Fibroblast of pulmonary artery (primary cell): ENCODE data around the gene ZNF467.

Experiments used
- DNase-seq: peaks from one replicate; pipeline ENCODE4 v3.0.0-alpha.2; 2010; ENCODE audit warnings: low read depth
- H3K4me3 ChIP-seq: replicated peaks from 2 replicates; pipeline ENCODE4 v1.5.1; 2011; ENCODE audit warnings: low read depth, mild to moderate bottlenecking, control low read depth, low read length, moderate library complexity
- CTCF ChIP-seq: IDR thresholded peaks from 2 replicates; pipeline ENCODE4 v1.5.1; 2011; ENCODE audit warnings: mild to moderate bottlenecking, control low read depth, low read length, inconsistent platforms; ENCODE audit errors: missing control alignments

ZNF467 gene

GRCh38 chr7:149735181-149735602 lies 38.2 kb downstream of the ZNF467 start:
- DNase-seq, result no peak
- no peak overlapping the region for H3K4me3 ChIP-seq
- no peak for TF ChIP-seq CTCF

- no peak for TF ChIP-seq CTCF
- DNase-seq, result no peak
- no peak overlapping the region for H3K4me3 ChIP-seq
These were observed 38.7 kb downstream of the ZNF467 start for GRCh38 chr7:149734791-149735075.

GRCh38 chr7:149733924-149734790 lies 39.2 kb downstream of the ZNF467 start:
- no peak for DNase-seq
- no peak for TF ChIP-seq CTCF
- H3K4me3 ChIP-seq, result no peak overlapping the region

- TF ChIP-seq CTCF, result no peak
- no peak for DNase-seq
- H3K4me3 ChIP-seq, result no peak overlapping the region
These were observed 40.1 kb downstream of the ZNF467 start for GRCh38 chr7:149733131-149733923.

GRCh38 chr7:149732611-149733010 lies 40.8 kb downstream of the ZNF467 start:
- DNase-seq, result no peak
- no peak for TF ChIP-seq CTCF
- H3K4me3 ChIP-seq, result no peak overlapping the region

GRCh38 chr7:149732111-149732561 lies 41.3 kb downstream of the ZNF467 start:
- no peak for TF ChIP-seq CTCF
- DNase-seq, result no peak

More at GRCh38 chr7:149732111-149732561, 41.3 kb downstream of the ZNF467 start:
- H3K4me3 ChIP-seq, result no peak overlapping the region
